Right lobe of liver (tissue), 4 donors: ENCODE measurements around the gene LDB2.

Experiments used
- POLR2A ChIP-seq: fragments of 450-650 bp; IDR thresholded peaks from one replicate; pipeline ENCODE4 v1.6.1; 2017; ENCODE audit warnings: antibody characterized with exemption, mild to moderate bottlenecking
- TF ChIP-seq, protein P1 (sequence below), 4 donors: fragments of 200-600 bp in 3 of 4; fragments of 450-650 bp in 1 of 4; IDR thresholded peaks; one replicate each; pipeline versions ENCODE4 v1.5.1 to v1.8.0; 2016 to 2022; ENCODE audit warnings: antibody characterized with exemption in 4 of 4, mild to moderate bottlenecking in 2 of 4
- donor health status: DM: no; HTN: no; CAD: no.
- donor health status: DM: no; HTN: no; CAD: no.
- donor health status: DM: no; HTN: yes; CAD: no.

DNA sequence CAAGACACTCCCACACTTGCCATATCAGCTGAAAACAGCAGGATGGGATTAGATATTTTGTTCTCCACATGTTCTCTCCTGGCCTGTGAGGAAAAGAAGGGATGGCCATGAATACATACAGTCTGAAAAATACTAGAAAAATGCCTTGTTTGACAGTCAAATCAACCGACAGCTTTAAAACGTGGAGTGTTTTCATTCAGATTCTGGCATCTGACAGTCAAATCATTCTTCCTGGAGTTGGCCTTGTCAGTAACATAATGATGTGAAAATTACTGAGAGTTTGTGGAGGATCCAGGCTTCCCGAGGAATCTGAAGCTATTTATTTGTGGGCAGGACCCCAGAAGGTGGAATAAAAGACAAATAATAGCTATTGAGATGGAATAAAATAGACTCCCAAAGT, 188.2 kb downstream of the LDB2 start:
- TF ChIP-seq, protein P1, sequence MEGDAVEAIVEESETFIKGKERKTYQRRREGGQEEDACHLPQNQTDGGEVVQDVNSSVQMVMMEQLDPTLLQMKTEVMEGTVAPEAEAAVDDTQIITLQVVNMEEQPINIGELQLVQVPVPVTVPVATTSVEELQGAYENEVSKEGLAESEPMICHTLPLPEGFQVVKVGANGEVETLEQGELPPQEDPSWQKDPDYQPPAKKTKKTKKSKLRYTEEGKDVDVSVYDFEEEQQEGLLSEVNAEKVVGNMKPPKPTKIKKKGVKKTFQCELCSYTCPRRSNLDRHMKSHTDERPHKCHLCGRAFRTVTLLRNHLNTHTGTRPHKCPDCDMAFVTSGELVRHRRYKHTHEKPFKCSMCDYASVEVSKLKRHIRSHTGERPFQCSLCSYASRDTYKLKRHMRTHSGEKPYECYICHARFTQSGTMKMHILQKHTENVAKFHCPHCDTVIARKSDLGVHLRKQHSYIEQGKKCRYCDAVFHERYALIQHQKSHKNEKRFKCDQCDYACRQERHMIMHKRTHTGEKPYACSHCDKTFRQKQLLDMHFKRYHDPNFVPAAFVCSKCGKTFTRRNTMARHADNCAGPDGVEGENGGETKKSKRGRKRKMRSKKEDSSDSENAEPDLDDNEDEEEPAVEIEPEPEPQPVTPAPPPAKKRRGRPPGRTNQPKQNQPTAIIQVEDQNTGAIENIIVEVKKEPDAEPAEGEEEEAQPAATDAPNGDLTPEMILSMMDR (IDR thresholded peaks at IDR 0.05), result no peak
- TF ChIP-seq POLR2A, result no peak
